ENCODE data around the gene CD300LG.

GRCh38 chr17:43907998-43908721 is 61.2 kb downstream of the CD300LG start:
- TF ChIP-seq, protein P1, sequence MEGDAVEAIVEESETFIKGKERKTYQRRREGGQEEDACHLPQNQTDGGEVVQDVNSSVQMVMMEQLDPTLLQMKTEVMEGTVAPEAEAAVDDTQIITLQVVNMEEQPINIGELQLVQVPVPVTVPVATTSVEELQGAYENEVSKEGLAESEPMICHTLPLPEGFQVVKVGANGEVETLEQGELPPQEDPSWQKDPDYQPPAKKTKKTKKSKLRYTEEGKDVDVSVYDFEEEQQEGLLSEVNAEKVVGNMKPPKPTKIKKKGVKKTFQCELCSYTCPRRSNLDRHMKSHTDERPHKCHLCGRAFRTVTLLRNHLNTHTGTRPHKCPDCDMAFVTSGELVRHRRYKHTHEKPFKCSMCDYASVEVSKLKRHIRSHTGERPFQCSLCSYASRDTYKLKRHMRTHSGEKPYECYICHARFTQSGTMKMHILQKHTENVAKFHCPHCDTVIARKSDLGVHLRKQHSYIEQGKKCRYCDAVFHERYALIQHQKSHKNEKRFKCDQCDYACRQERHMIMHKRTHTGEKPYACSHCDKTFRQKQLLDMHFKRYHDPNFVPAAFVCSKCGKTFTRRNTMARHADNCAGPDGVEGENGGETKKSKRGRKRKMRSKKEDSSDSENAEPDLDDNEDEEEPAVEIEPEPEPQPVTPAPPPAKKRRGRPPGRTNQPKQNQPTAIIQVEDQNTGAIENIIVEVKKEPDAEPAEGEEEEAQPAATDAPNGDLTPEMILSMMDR (IDR thresholded peaks at IDR 0.05): no peak
- TF ChIP-seq POLR2A (IDR thresholded peaks at IDR 0.05): no peak

Measured in ovary (tissue), 3 donors.